ENCODE data around the gene XPO4.

DNA sequence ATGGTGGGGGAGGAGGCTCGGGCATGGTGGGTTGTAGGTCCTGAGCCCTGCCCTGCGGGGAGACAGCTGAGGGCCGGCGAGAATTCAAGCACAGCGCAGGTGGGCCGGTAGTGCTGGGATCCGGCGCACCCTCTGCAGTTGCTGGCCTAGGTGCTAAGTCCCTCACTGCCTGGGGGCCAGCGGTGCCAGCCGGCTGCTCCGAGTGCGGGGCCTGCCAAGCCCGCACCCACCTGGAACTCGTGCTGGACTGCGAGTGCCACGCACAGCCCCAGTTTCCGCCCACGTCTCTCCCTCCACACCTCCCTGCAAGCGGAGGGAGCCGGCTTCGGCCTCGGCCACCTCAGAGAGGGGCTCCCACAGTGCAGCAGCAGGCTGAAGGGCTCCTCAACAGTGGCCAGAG, 162.5 kb downstream of the XPO4 start:
- TF ChIP-seq ATF3 (IDR thresholded peaks at IDR 0.05), result no peak
- TF ChIP-seq REST (IDR thresholded peaks at IDR 0.05), result no peak
- TF ChIP-seq, protein P1, sequence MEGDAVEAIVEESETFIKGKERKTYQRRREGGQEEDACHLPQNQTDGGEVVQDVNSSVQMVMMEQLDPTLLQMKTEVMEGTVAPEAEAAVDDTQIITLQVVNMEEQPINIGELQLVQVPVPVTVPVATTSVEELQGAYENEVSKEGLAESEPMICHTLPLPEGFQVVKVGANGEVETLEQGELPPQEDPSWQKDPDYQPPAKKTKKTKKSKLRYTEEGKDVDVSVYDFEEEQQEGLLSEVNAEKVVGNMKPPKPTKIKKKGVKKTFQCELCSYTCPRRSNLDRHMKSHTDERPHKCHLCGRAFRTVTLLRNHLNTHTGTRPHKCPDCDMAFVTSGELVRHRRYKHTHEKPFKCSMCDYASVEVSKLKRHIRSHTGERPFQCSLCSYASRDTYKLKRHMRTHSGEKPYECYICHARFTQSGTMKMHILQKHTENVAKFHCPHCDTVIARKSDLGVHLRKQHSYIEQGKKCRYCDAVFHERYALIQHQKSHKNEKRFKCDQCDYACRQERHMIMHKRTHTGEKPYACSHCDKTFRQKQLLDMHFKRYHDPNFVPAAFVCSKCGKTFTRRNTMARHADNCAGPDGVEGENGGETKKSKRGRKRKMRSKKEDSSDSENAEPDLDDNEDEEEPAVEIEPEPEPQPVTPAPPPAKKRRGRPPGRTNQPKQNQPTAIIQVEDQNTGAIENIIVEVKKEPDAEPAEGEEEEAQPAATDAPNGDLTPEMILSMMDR (IDR thresholded peaks at IDR 0.05; ENCODE audit: low read depth, low read length, missing input control), result no peak
- no peak for TF ChIP-seq EGR1 (IDR thresholded peaks at IDR 0.05; ENCODE audit: low read depth in 2 of 2)
- no peak for TF ChIP-seq RAD21 (IDR thresholded peaks at IDR 0.05)
- TF ChIP-seq TAF1 (conservative IDR thresholded peaks at IDR 0.05), result no peak
- TF ChIP-seq YY1 (IDR thresholded peaks at IDR 0.05), result no peak
- no peak for TF ChIP-seq FOXA1 (IDR thresholded peaks at IDR 0.05)
- no peak for TF ChIP-seq MAX (IDR thresholded peaks at IDR 0.05)
- no peak for TF ChIP-seq HNF4A (conservative IDR thresholded peaks at IDR 0.05)
- TF ChIP-seq SP1 (IDR thresholded peaks at IDR 0.05), result no peak
- TF ChIP-seq ZBTB33 (IDR thresholded peaks at IDR 0.05), result no peak
- no peak for TF ChIP-seq GABPA (IDR thresholded peaks at IDR 0.05 in 1 of 2, conservative IDR thresholded peaks at IDR 0.05 in 1 of 2)
- TF ChIP-seq RXRA (IDR thresholded peaks at IDR 0.05), result no peak
